H9 (cell line): Measurements from ENCODE around the gene METRN. TPM values are rescaled to one million over a fixed set of nuclear protein-coding genes. Genes with fewer than 3 reads are reported as not detected.

Experiments
- DNase-seq: peaks from one replicate; pipeline ENCODE4 v3.0.0-alpha.2; 2017
- H2AFZ ChIP-seq: one replicate; pipeline ENCODE4 v1.6.1; 2013; ENCODE audit warnings: mild to moderate bottlenecking, low read length, control low read depth, moderate library complexity
- H2AK5ac ChIP-seq: 2 replicates; pipeline ENCODE4 v1.6.1; 2013; ENCODE audit warnings: low read length, control low read depth, mixed read lengths; ENCODE audit not compliant: insufficient read length
- H2BK120ac ChIP-seq: one replicate; pipeline ENCODE4 v1.6.1; 2013; ENCODE audit warnings: low read depth, mild to moderate bottlenecking, low read length, control low read depth, inconsistent platforms; ENCODE audit not compliant: poor library complexity, severe bottlenecking
- H2BK12ac ChIP-seq: 2 replicates; pipeline ENCODE4 v1.6.1; 2013; ENCODE audit warnings: low read length, control low read depth, mixed read lengths, low read depth; ENCODE audit not compliant: insufficient read length
- H2BK15ac ChIP-seq: 2 replicates; pipeline ENCODE4 v1.6.1; 2013; ENCODE audit warnings: low read depth, low read length, control low read depth
- H2BK20ac ChIP-seq: one replicate; pipeline ENCODE4 v1.6.1; 2013; ENCODE audit warnings: low read depth, mild to moderate bottlenecking, low read length, control low read depth, inconsistent platforms; ENCODE audit not compliant: poor library complexity, severe bottlenecking
- H2BK5ac ChIP-seq: 2 replicates; pipeline ENCODE4 v1.6.1; 2013; ENCODE audit warnings: low read length, control low read depth, mixed read lengths; ENCODE audit not compliant: insufficient read length
- H3K14ac ChIP-seq: 2 replicates; pipeline ENCODE4 v1.6.1; 2013; ENCODE audit warnings: low read length, control low read depth; ENCODE audit not compliant: insufficient read depth
- H3K18ac ChIP-seq: 2 replicates; pipeline ENCODE4 v1.6.1; 2013; ENCODE audit warnings: low read depth, mild to moderate bottlenecking, mixed read lengths, low read length, control low read depth; ENCODE audit not compliant: insufficient read length
- H3K23ac ChIP-seq: 2 replicates; pipeline ENCODE4 v1.6.1; 2013; ENCODE audit warnings: low read length, control low read depth, mixed read lengths, low read depth; ENCODE audit not compliant: insufficient read length
- H3K23me2 ChIP-seq: 2 replicates; pipeline ENCODE4 v1.6.1; 2013; ENCODE audit warnings: low read depth, mild to moderate bottlenecking, mixed read lengths, low read length, control low read depth; ENCODE audit not compliant: insufficient read length, poor library complexity, severe bottlenecking
- H3K27ac ChIP-seq: 2 replicates; pipeline ENCODE4 v1.5.1; 2013; ENCODE audit warnings: low read length, control low read depth, mixed read lengths, low read depth; ENCODE audit not compliant: insufficient read length
- H3K27me3 ChIP-seq: 2 replicates; pipeline ENCODE4 v1.6.1; 2013; ENCODE audit warnings: low read length, control low read depth, inconsistent platforms; ENCODE audit not compliant: insufficient read depth
- H3K4ac ChIP-seq: 2 replicates; pipeline ENCODE4 v1.6.1; 2013; ENCODE audit warnings: low read depth, mild to moderate bottlenecking, control low read depth, inconsistent platforms, low read length, moderate library complexity
- H3K4me1 ChIP-seq: 2 replicates; pipeline ENCODE4 v1.6.1; 2013; ENCODE audit warnings: low read length, control low read depth, inconsistent platforms; ENCODE audit not compliant: insufficient read depth
- H3K4me2 ChIP-seq: 2 replicates; pipeline ENCODE4 v1.6.1; 2013; ENCODE audit warnings: low read length, control low read depth, mixed read lengths; ENCODE audit not compliant: insufficient read length, insufficient read depth
- H3K56ac ChIP-seq: 2 replicates; pipeline ENCODE4 v1.6.1; 2013; ENCODE audit warnings: low read depth, mild to moderate bottlenecking, mixed read lengths, low read length, control low read depth; ENCODE audit not compliant: insufficient read length
- H3K79me1 ChIP-seq: 2 replicates; pipeline ENCODE4 v1.6.1; 2013; ENCODE audit warnings: low read depth, mild to moderate bottlenecking, moderate library complexity, low read length, control low read depth, inconsistent platforms; ENCODE audit not compliant: insufficient read depth, poor library complexity, severe bottlenecking
- H3K79me2 ChIP-seq: 2 replicates; pipeline ENCODE4 v1.6.1; 2013; ENCODE audit warnings: low read length, control low read depth, inconsistent platforms; ENCODE audit not compliant: insufficient read depth
- H3K9ac ChIP-seq: 2 replicates; pipeline ENCODE4 v1.6.1; 2013; ENCODE audit warnings: low read length, control low read depth, mixed read lengths; ENCODE audit not compliant: insufficient read length; ENCODE audit errors: extremely low read depth
- H3K9me3 ChIP-seq: one replicate; pipeline ENCODE4 v1.6.1; 2013; ENCODE audit warnings: low read depth, low read length, inconsistent platforms; ENCODE audit not compliant: control insufficient read depth
- H3T11ph ChIP-seq: one replicate; pipeline ENCODE4 v1.6.1; 2013; ENCODE audit warnings: mild to moderate bottlenecking, low read length, control low read depth, inconsistent platforms
- H4K20me1 ChIP-seq: one replicate; pipeline ENCODE4 v1.6.1; 2013; ENCODE audit not compliant: control insufficient read depth, insufficient read length, insufficient read depth
- H4K5ac ChIP-seq: 2 replicates; pipeline ENCODE4 v1.6.1; 2013; ENCODE audit warnings: low read depth, mild to moderate bottlenecking, mixed read lengths, low read length, control low read depth; ENCODE audit not compliant: insufficient read length
- H4K8ac ChIP-seq: replicated peaks from 2 replicates; pipeline ENCODE4 v1.6.1; 2013; ENCODE audit warnings: low read length, control low read depth, mixed read lengths, low read depth; ENCODE audit not compliant: insufficient read length
- H4K91ac ChIP-seq: 2 replicates; pipeline ENCODE4 v1.6.1; 2013; ENCODE audit warnings: low read depth, mild to moderate bottlenecking, moderate library complexity, mixed read lengths, low read length, control low read depth; ENCODE audit not compliant: insufficient read length
- H3K27ac Mint-ChIP-seq, 3 experiments: 2 replicates in 2 of 3; 3 replicates in 1 of 3; pipeline ENCODE4 v1.8.0; 2020 to 2021; ENCODE audit warnings: mixed read lengths in 3 of 3, mild to moderate bottlenecking in 1 of 3, moderate library complexity in 1 of 3
- H3K27me3 Mint-ChIP-seq: 2 replicates; pipeline ENCODE4 v1.8.0; 2021; ENCODE audit warnings: low read depth, mild to moderate bottlenecking, moderate library complexity, mixed read lengths
- H3K36me3 Mint-ChIP-seq, 3 experiments: 2 replicates in 2 of 3; 3 replicates in 1 of 3; pipeline ENCODE4 v1.8.0; 2020 to 2021; ENCODE audit warnings: low read depth in 3 of 3, mixed read lengths in 3 of 3; ENCODE audit not compliant: insufficient read depth in 1 of 3
- H3K4me1 Mint-ChIP-seq, 2 experiments: 2 replicates each; pipeline ENCODE4 v1.8.0; 2020; ENCODE audit warnings: mixed read lengths in 2 of 2
- H3K4me3 Mint-ChIP-seq, 2 experiments: 2 replicates in 1 of 2; 3 replicates in 1 of 2; pipeline ENCODE4 v1.8.0; 2020 to 2021; ENCODE audit warnings: mild to moderate bottlenecking in 2 of 2, mixed read lengths in 2 of 2, moderate library complexity in 1 of 2
- H3K9me3 Mint-ChIP-seq, 2 experiments: 2 replicates in 1 of 2; 3 replicates in 1 of 2; pipeline ENCODE4 v1.8.0; 2020; ENCODE audit warnings: mild to moderate bottlenecking in 2 of 2, mixed read lengths in 2 of 2, moderate library complexity in 1 of 2
- CTCF ChIP-seq: fragments of 200-600 bp; sonication (generic); conservative IDR thresholded peaks from 3 replicates; pipeline ENCODE4 v1.8.0; 2021; ENCODE audit warnings: antibody characterized with exemption, mild to moderate bottlenecking
- WGBS: extraction: QIAGEN DNeasy Blood & Tissue Kit; methylation state at CpG from one replicate; pipeline ENCODE4 v1.1.7; 2013; ENCODE audit warnings: missing lambda C conversion rate, low lambda C conversion rate, mixed read lengths; ENCODE audit not compliant: insufficient read length; ENCODE audit errors: extremely low coverage; 5-methylcytosine and 5-hydroxymethylcytosine counted together
- total RNA-seq: library from RNA; stranded (reverse); gene quantifications from 2 replicates; pipeline ENCODE4 v1.2.1, GENCODE V29; 2021

METRN gene
- total RNA-seq, 1 experiment from 2014 or later, result 26.2 TPM

- H3K27ac Mint-ChIP-seq, result no peak overlapping the region
- Histone ChIP-seq H4K5ac (no peak overlapping the region), H2AK5ac (no peak overlapping the region), H3K4me2 (no peak overlapping the region), H3K79me2 (no peaks in the 10 kb centered on the region), H3K14ac (no peak overlapping the region), H2BK15ac (no peak overlapping the region), H3K79me1 (no peaks in the 10 kb centered on the region), H3K23ac (no peak overlapping the region), H2AFZ (no peak overlapping the region), H3K27ac (no peak overlapping the region), H3K18ac (no peak overlapping the region), H2BK120ac (no peak overlapping the region), H2BK12ac (no peak overlapping the region), H3T11ph (no peak overlapping the region), H3K4me1 (no peaks in the 10 kb centered on the region), H3K4ac (no peak overlapping the region), H3K23me2 (no peaks in the 10 kb centered on the region), H4K8ac (no peak overlapping the region), H2BK20ac (no peak overlapping the region), H2BK5ac (no peak overlapping the region), H4K20me1 (no peaks in the 10 kb centered on the region), H3K56ac (no peak overlapping the region), H4K91ac (no peak overlapping the region), H3K9ac (no peak overlapping the region), H3K9me3 (no peaks in the 10 kb centered on the region), H3K27me3 (no peaks in the 10 kb centered on the region)
- peak; percentile 27 for DNase-seq
- H3K27me3 Mint-ChIP-seq, result no peaks in the 10 kb centered on the region
- H3K4me1 Mint-ChIP-seq, result peaks cover 4 to 9% of the 10 kb centered on the region in 2 experiments
- H3K36me3 Mint-ChIP-seq, result peaks cover 5 to 36% (median 28%) of the 10 kb centered on the region in 3 experiments; a peak in 6 of 7 replicates
- no CpG with 5 or more reads among the region's 49 CpGs for WGBS
- H3K4me3 Mint-ChIP-seq, result no peak overlapping the region; a peak in 1 of 5 replicates
- no peak for TF ChIP-seq CTCF
- no peaks in the 10 kb centered on the region for H3K9me3 Mint-ChIP-seq
Observed at GRCh38 chr16:734208-734980, 19.5 kb downstream of the METRN start.
